H9 (cell line): ENCODE measurements around the gene API5. TPM values are rescaled to one million over a fixed set of nuclear protein-coding genes. Genes with fewer than 3 reads are reported as not detected.

Experiments
- DNase-seq: peaks from one replicate; pipeline ENCODE4 v3.0.0-alpha.2; 2017
- H2AFZ ChIP-seq: one replicate; pipeline ENCODE4 v1.6.1; 2013; ENCODE audit warnings: mild to moderate bottlenecking, low read length, control low read depth, moderate library complexity
- H2AK5ac ChIP-seq: 2 replicates; pipeline ENCODE4 v1.6.1; 2013; ENCODE audit warnings: low read length, control low read depth, mixed read lengths; ENCODE audit not compliant: insufficient read length
- H2BK120ac ChIP-seq: one replicate; pipeline ENCODE4 v1.6.1; 2013; ENCODE audit warnings: low read depth, mild to moderate bottlenecking, low read length, control low read depth, inconsistent platforms; ENCODE audit not compliant: poor library complexity, severe bottlenecking
- H2BK12ac ChIP-seq: 2 replicates; pipeline ENCODE4 v1.6.1; 2013; ENCODE audit warnings: low read length, control low read depth, mixed read lengths, low read depth; ENCODE audit not compliant: insufficient read length
- H2BK15ac ChIP-seq: 2 replicates; pipeline ENCODE4 v1.6.1; 2013; ENCODE audit warnings: low read depth, low read length, control low read depth
- H2BK20ac ChIP-seq: one replicate; pipeline ENCODE4 v1.6.1; 2013; ENCODE audit warnings: low read depth, mild to moderate bottlenecking, low read length, control low read depth, inconsistent platforms; ENCODE audit not compliant: poor library complexity, severe bottlenecking
- H2BK5ac ChIP-seq: 2 replicates; pipeline ENCODE4 v1.6.1; 2013; ENCODE audit warnings: low read length, control low read depth, mixed read lengths; ENCODE audit not compliant: insufficient read length
- H3K14ac ChIP-seq: 2 replicates; pipeline ENCODE4 v1.6.1; 2013; ENCODE audit warnings: low read length, control low read depth; ENCODE audit not compliant: insufficient read depth
- H3K18ac ChIP-seq: 2 replicates; pipeline ENCODE4 v1.6.1; 2013; ENCODE audit warnings: low read depth, mild to moderate bottlenecking, mixed read lengths, low read length, control low read depth; ENCODE audit not compliant: insufficient read length
- H3K23ac ChIP-seq: 2 replicates; pipeline ENCODE4 v1.6.1; 2013; ENCODE audit warnings: low read length, control low read depth, mixed read lengths, low read depth; ENCODE audit not compliant: insufficient read length
- H3K23me2 ChIP-seq: 2 replicates; pipeline ENCODE4 v1.6.1; 2013; ENCODE audit warnings: low read depth, mild to moderate bottlenecking, mixed read lengths, low read length, control low read depth; ENCODE audit not compliant: insufficient read length, poor library complexity, severe bottlenecking
- H3K27ac ChIP-seq: 2 replicates; pipeline ENCODE4 v1.5.1; 2013; ENCODE audit warnings: low read length, control low read depth, mixed read lengths, low read depth; ENCODE audit not compliant: insufficient read length
- H3K27me3 ChIP-seq: 2 replicates; pipeline ENCODE4 v1.6.1; 2013; ENCODE audit warnings: low read length, control low read depth, inconsistent platforms; ENCODE audit not compliant: insufficient read depth
- H3K4ac ChIP-seq: 2 replicates; pipeline ENCODE4 v1.6.1; 2013; ENCODE audit warnings: low read depth, mild to moderate bottlenecking, control low read depth, inconsistent platforms, low read length, moderate library complexity
- H3K4me1 ChIP-seq: 2 replicates; pipeline ENCODE4 v1.6.1; 2013; ENCODE audit warnings: low read length, control low read depth, inconsistent platforms; ENCODE audit not compliant: insufficient read depth
- H3K4me2 ChIP-seq: 2 replicates; pipeline ENCODE4 v1.6.1; 2013; ENCODE audit warnings: low read length, control low read depth, mixed read lengths; ENCODE audit not compliant: insufficient read length, insufficient read depth
- H3K56ac ChIP-seq: 2 replicates; pipeline ENCODE4 v1.6.1; 2013; ENCODE audit warnings: low read depth, mild to moderate bottlenecking, mixed read lengths, low read length, control low read depth; ENCODE audit not compliant: insufficient read length
- H3K79me1 ChIP-seq: 2 replicates; pipeline ENCODE4 v1.6.1; 2013; ENCODE audit warnings: low read depth, mild to moderate bottlenecking, moderate library complexity, low read length, control low read depth, inconsistent platforms; ENCODE audit not compliant: insufficient read depth, poor library complexity, severe bottlenecking
- H3K79me2 ChIP-seq: 2 replicates; pipeline ENCODE4 v1.6.1; 2013; ENCODE audit warnings: low read length, control low read depth, inconsistent platforms; ENCODE audit not compliant: insufficient read depth
- H3K9ac ChIP-seq: 2 replicates; pipeline ENCODE4 v1.6.1; 2013; ENCODE audit warnings: low read length, control low read depth, mixed read lengths; ENCODE audit not compliant: insufficient read length; ENCODE audit errors: extremely low read depth
- H3K9me3 ChIP-seq: one replicate; pipeline ENCODE4 v1.6.1; 2013; ENCODE audit warnings: low read depth, low read length, inconsistent platforms; ENCODE audit not compliant: control insufficient read depth
- H3T11ph ChIP-seq: one replicate; pipeline ENCODE4 v1.6.1; 2013; ENCODE audit warnings: mild to moderate bottlenecking, low read length, control low read depth, inconsistent platforms
- H4K20me1 ChIP-seq: one replicate; pipeline ENCODE4 v1.6.1; 2013; ENCODE audit not compliant: control insufficient read depth, insufficient read length, insufficient read depth
- H4K5ac ChIP-seq: 2 replicates; pipeline ENCODE4 v1.6.1; 2013; ENCODE audit warnings: low read depth, mild to moderate bottlenecking, mixed read lengths, low read length, control low read depth; ENCODE audit not compliant: insufficient read length
- H4K8ac ChIP-seq: replicated peaks from 2 replicates; pipeline ENCODE4 v1.6.1; 2013; ENCODE audit warnings: low read length, control low read depth, mixed read lengths, low read depth; ENCODE audit not compliant: insufficient read length
- H4K91ac ChIP-seq: 2 replicates; pipeline ENCODE4 v1.6.1; 2013; ENCODE audit warnings: low read depth, mild to moderate bottlenecking, moderate library complexity, mixed read lengths, low read length, control low read depth; ENCODE audit not compliant: insufficient read length
- H3K27ac Mint-ChIP-seq, 3 experiments: 2 replicates in 2 of 3; 3 replicates in 1 of 3; pipeline ENCODE4 v1.8.0; 2020 to 2021; ENCODE audit warnings: mixed read lengths in 3 of 3, mild to moderate bottlenecking in 1 of 3, moderate library complexity in 1 of 3
- H3K27me3 Mint-ChIP-seq: 2 replicates; pipeline ENCODE4 v1.8.0; 2021; ENCODE audit warnings: low read depth, mild to moderate bottlenecking, moderate library complexity, mixed read lengths
- H3K36me3 Mint-ChIP-seq, 3 experiments: 2 replicates in 2 of 3; 3 replicates in 1 of 3; pipeline ENCODE4 v1.8.0; 2020 to 2021; ENCODE audit warnings: low read depth in 3 of 3, mixed read lengths in 3 of 3; ENCODE audit not compliant: insufficient read depth in 1 of 3
- H3K4me1 Mint-ChIP-seq, 2 experiments: 2 replicates each; pipeline ENCODE4 v1.8.0; 2020; ENCODE audit warnings: mixed read lengths in 2 of 2
- H3K4me3 Mint-ChIP-seq, 2 experiments: 2 replicates in 1 of 2; 3 replicates in 1 of 2; pipeline ENCODE4 v1.8.0; 2020 to 2021; ENCODE audit warnings: mild to moderate bottlenecking in 2 of 2, mixed read lengths in 2 of 2, moderate library complexity in 1 of 2
- H3K9me3 Mint-ChIP-seq, 2 experiments: 2 replicates in 1 of 2; 3 replicates in 1 of 2; pipeline ENCODE4 v1.8.0; 2020; ENCODE audit warnings: mild to moderate bottlenecking in 2 of 2, mixed read lengths in 2 of 2, moderate library complexity in 1 of 2
- CTCF ChIP-seq: fragments of 200-600 bp; sonication (generic); conservative IDR thresholded peaks from 3 replicates; pipeline ENCODE4 v1.8.0; 2021; ENCODE audit warnings: antibody characterized with exemption, mild to moderate bottlenecking
- WGBS: extraction: QIAGEN DNeasy Blood & Tissue Kit; methylation state at CpG from one replicate; pipeline ENCODE4 v1.1.7; 2013; ENCODE audit warnings: missing lambda C conversion rate, low lambda C conversion rate, mixed read lengths; ENCODE audit not compliant: insufficient read length; ENCODE audit errors: extremely low coverage; 5-methylcytosine and 5-hydroxymethylcytosine counted together
- total RNA-seq: library from RNA; stranded (reverse); gene quantifications from 2 replicates; pipeline ENCODE4 v1.2.1, GENCODE V29; 2021

API5 gene
- total RNA-seq, 1 experiment from 2014 or later = 147 TPM

- no CpG with 5 or more reads among the region's 9 CpGs for WGBS
- H3K79me2 ChIP-seq = no peaks in the 10 kb centered on the region
- H4K20me1 ChIP-seq = no peaks in the 10 kb centered on the region
- Mint-ChIP-seq H3K27me3 (no peaks in the 10 kb centered on the region; the same call in 1 of the 2 replicates), H3K27ac (no peak overlapping the region), H3K4me3 (no peak overlapping the region), H3K36me3 (peaks cover 8 to 17% (median 9%) of the 10 kb centered on the region in 3 experiments), H3K9me3 (peaks cover 17 to 21% of the 10 kb centered on the region in 2 experiments), H3K4me1 (peaks cover 6 to 11% of the 10 kb centered on the region in 2 experiments; a peak in 3 of 4 replicates)
- H4K91ac ChIP-seq = no peak overlapping the region
- no peak overlapping the region for H3K18ac ChIP-seq
- TF ChIP-seq CTCF = peak; percentile 54
- no peak overlapping the region for H3K9ac ChIP-seq
- no peak overlapping the region for H2BK5ac ChIP-seq
- H2AK5ac ChIP-seq = no peak overlapping the region
- no peak overlapping the region for H3K27ac ChIP-seq
- H2BK120ac ChIP-seq = no peak overlapping the region
- no peak overlapping the region for H2BK20ac ChIP-seq
- peak; percentile 60 for DNase-seq
- no peaks in the 10 kb centered on the region for H3K23me2 ChIP-seq
- no peak overlapping the region for H3K23ac ChIP-seq
- H3K56ac ChIP-seq = no peak overlapping the region
- H2BK12ac ChIP-seq = no peak overlapping the region
- no peaks in the 10 kb centered on the region for H3K27me3 ChIP-seq
- no peaks in the 10 kb centered on the region for H3K79me1 ChIP-seq
- no peak overlapping the region for H3K4ac ChIP-seq
- H4K5ac ChIP-seq = no peak overlapping the region
- H3T11ph ChIP-seq = no peak overlapping the region
- peaks cover 5% of the 10 kb centered on the region for H3K9me3 ChIP-seq
- H2BK15ac ChIP-seq = no peak overlapping the region
- no peak overlapping the region for H4K8ac ChIP-seq
- H3K4me1 ChIP-seq = no peaks in the 10 kb centered on the region
- H3K14ac ChIP-seq = no peak overlapping the region
- H2AFZ ChIP-seq = no peak overlapping the region
- no peak overlapping the region for H3K4me2 ChIP-seq
Measured at GRCh38 chr11:43278193-43278956, 33.4 kb upstream of the API5 start.
